Heart right ventricle (tissue), 16 donors: Measurements from ENCODE around the gene AIF1L. TPM values are rescaled to one million over a fixed set of nuclear protein-coding genes. Genes with fewer than 3 reads are reported as not detected.
A peak's percentile ranks its signal among the peaks of the same experiment; 100 is the strongest.

Experiments used
- ATAC-seq, 8 donors: fragments of 200-7000 bp; cut with Tn5 transposase; one replicate each; pipeline ENCODE4 v1.9.1; 2020; ENCODE audit warnings: mild to moderate bottlenecking in 8 of 8, moderate library complexity in 8 of 8, moderate number of reproducible peaks in 1 of 8
- DNase-seq, 2 donors: peaks; one replicate each; pipeline ENCODE4 v3.0.0-alpha.2; 2020
- H3K27ac ChIP-seq, 10 donors: fragments of 200-600 bp; sonication (generic) in 2 of 10; one replicate each; pipeline versions ENCODE4 v1.5.0 to v1.8.0; 2020 to 2022; ENCODE audit warnings: mild to moderate bottlenecking in 3 of 10
- H3K27me3 ChIP-seq, 7 donors: fragments of 200-600 bp; one replicate each; pipeline ENCODE4 v1.8.0; 2021 to 2022; ENCODE audit warnings: mild to moderate bottlenecking in 2 of 7
- H3K36me3 ChIP-seq, 9 donors: fragments of 200-600 bp; sonication (generic) in 1 of 9; one replicate each; pipeline versions ENCODE4 v1.5.0 to v1.8.0; 2020 to 2022; ENCODE audit warnings: mild to moderate bottlenecking in 2 of 9
- H3K4me1 ChIP-seq, 9 donors: fragments of 200-600 bp; sonication (generic) in 1 of 9; one replicate each; pipeline versions ENCODE4 v1.5.0 to v1.8.0; 2020 to 2022; ENCODE audit warnings: mild to moderate bottlenecking in 4 of 9
- H3K4me3 ChIP-seq, 10 donors: fragments of 200-600 bp; sonication (generic) in 2 of 10; one replicate each; pipeline versions ENCODE4 v1.5.0 to v1.8.0; 2020 to 2022; ENCODE audit warnings: mild to moderate bottlenecking in 7 of 10, moderate library complexity in 2 of 10
- H3K9me3 ChIP-seq, 11 donors: fragments of 200-600 bp in 10 of 11; sonication (generic) in 2 of 11; one replicate each; pipeline versions ENCODE4 v1.5.0 to v1.8.0; 2013 to 2022; ENCODE audit warnings: mild to moderate bottlenecking in 2 of 11, control low read depth in 1 of 11, moderate library complexity in 1 of 11
- CTCF ChIP-seq, 9 donors: fragments of 200-600 bp; sonication (generic) in 2 of 9; IDR thresholded peaks; one replicate each; pipeline versions ENCODE4 v1.5.0 to v1.8.0; 2021 to 2022; ENCODE audit warnings: antibody characterized with exemption in 9 of 9, mild to moderate bottlenecking in 5 of 9, moderate library complexity in 1 of 9
- WGBS, 2 donors: extraction: QIAGEN DNeasy Blood & Tissue Kit; methylation state at CpG; one replicate each; pipeline ENCODE4 v1.1.7; 2013; ENCODE audit warnings: inconsistent platforms in 1 of 2; 5-methylcytosine and 5-hydroxymethylcytosine counted together
- intact Hi-C, 10 donors: fragments of 100-400 bp; cut with DNase I; formaldehyde crosslinking; loops; one replicate each; pipeline versions ENCODE4 v1.11.1 to v1.14.2; 2022
- polyA plus RNA-seq, 2 donors: library from polyadenylated mRNA; stranded (reverse); fragments of 200-250 nt; gene quantifications; one replicate each; pipeline ENCODE4 v1.2.3, GENCODE V29; 2013
- total RNA-seq, 10 donors: library from RNA; stranded (reverse); fragmentation: NEBNext Ultra II Directional in 3 of 10; extraction: Animal tissue kit (Norgen Biotek cat#: 25700) in 3 of 10; gene quantifications; one replicate each; pipeline versions ENCODE4 v1.2.1 to v1.2.4, GENCODE V29; 2021 to 2023
- donor health status: Arrhythmogenic right ventricular cardiomyopathy.
- donor health status: ischemic (EF 13 %, LVEDD 7.1; RV severe dilation, severe dysfunction).
- donor health status: healthy with polysubstance abuse.
- donor health status: DM: no; HTN: yes; CAD: no.
- donor health status: DM: no; HTN: no; CAD: no.
- donor health status: ischemic (EF 25% LVEDD 6.9; RV normal size, moderate dysfunction).
- donor health status: ischemic (EF 25% LVEDD 5.7; RV mildly dilated, moderate dysfunction).
- donor health status: healthy.
- donor health status: DM: yes; HTN: yes; CAD: no.
- donor health status: Ischemic cardiomyopathy.
- donor health status: ischemic (EF 35%, LVEDD 5.7; RV mildly dilated, moderate dysfunction).
- donor health status: nonischemic (EF 11% LVEDD 7.7; RV severe dilation, severe dysfunction).
- donor health status: DM: yes; HTN: yes; CAD: no.
- donor health status: PGD.
- donor health status: ischemic (EF 29% LVEDD 5.4; RV normal size, mild dysfunction).
- donor health status: nonischemic (EF 23%, LVEDD 6.1; RV moderate dilation, normal function).

The AIF1L gene
- total and polyA plus RNA-seq, 12 donors: 9.6 to 93.2 (median 15.4) TPM

GRCh38 chr9:131065599-131065998 lies 30.7 kb upstream of the AIF1L start:
- Histone ChIP-seq H3K36me3 (no peaks in the 10 kb centered on the region), H3K4me1 (peaks cover 0 to 10% (median 0%) of the 10 kb centered on the region in 9 donors), H3K27ac (no peak overlapping the region), H3K4me3 (no peak overlapping the region), H3K27me3 (no peaks in the 10 kb centered on the region), H3K9me3 (no peaks in the 10 kb centered on the region)
- no peak for ATAC-seq
- 94 to 96% methylated on average over 7 of the region's 7 CpGs for WGBS, 2 donors
- no peak for TF ChIP-seq CTCF (IDR thresholded peaks at IDR 0.05)
- DNase-seq: no peak
- intact Hi-C loops: loop anchor here in 1 of 10 donors (5.0 kb wide), 1 partner anchor 272 kb away; no protein-coding TSS in a partner anchor

GRCh38 chr9:131067625-131068024 lies 28.7 kb upstream of the AIF1L start:
- ATAC-seq: peak in 1 of 8 donors; percentile 8
- intact Hi-C loops: loop anchor here in 1 of 10 donors (5.0 kb wide), 1 partner anchor 270 kb away; no protein-coding TSS in a partner anchor

GRCh38 chr9:131068076-131068816 lies 28.1 kb upstream of the AIF1L start:
- H3K4me3 ChIP-seq: no peak overlapping the region
- DNase-seq (no peak), ATAC-seq (peak in 6 of 8 donors; percentile 30 to 85 (median 44))
- H3K36me3 ChIP-seq: no peaks in the 10 kb centered on the region
- H3K4me1 ChIP-seq: peaks cover 0 to 10% (median 0%) of the 10 kb centered on the region in 9 donors
- 53 to 63% methylated on average over 14 of the region's 14 CpGs for WGBS, 2 donors
- intact Hi-C loops: loop anchor here in 1 of 10 donors (5.0 kb wide), 1 partner anchor 269 kb away; no protein-coding TSS in a partner anchor
- no peak for TF ChIP-seq CTCF (IDR thresholded peaks at IDR 0.05)
- no peaks in the 10 kb centered on the region for H3K27me3 ChIP-seq
- no peak overlapping the region for H3K27ac ChIP-seq
- H3K9me3 ChIP-seq: no peaks in the 10 kb centered on the region

More at GRCh38 chr9:131067625-131068024, 28.7 kb upstream of the AIF1L start:
- 68 to 73% methylated on average over 9 of the region's 9 CpGs for WGBS, 2 donors
- H3K27ac ChIP-seq: no peak overlapping the region
- no peaks in the 10 kb centered on the region for H3K27me3 ChIP-seq
- no peak overlapping the region for H3K4me3 ChIP-seq
- H3K4me1 ChIP-seq: peaks cover 0 to 10% (median 0%) of the 10 kb centered on the region in 9 donors
- no peaks in the 10 kb centered on the region for H3K9me3 ChIP-seq
- no peaks in the 10 kb centered on the region for H3K36me3 ChIP-seq
- no peak for DNase-seq
- TF ChIP-seq CTCF (IDR thresholded peaks at IDR 0.05): no peak

- DNase-seq (no peak), ATAC-seq (no peak)
- Histone ChIP-seq H3K27me3 (no peaks in the 10 kb centered on the region), H3K36me3 (no peaks in the 10 kb centered on the region), H3K4me3 (no peak overlapping the region), H3K27ac (no peak overlapping the region), H3K4me1 (peaks cover 0 to 10% (median 0%) of the 10 kb centered on the region in 9 donors), H3K9me3 (no peaks in the 10 kb centered on the region)
- intact Hi-C loops: loop anchor here in 1 of 10 donors (5.0 kb wide), 1 partner anchor 268 kb away; no protein-coding TSS in a partner anchor
- WGBS, 2 donors: 92 to 96% methylated on average over 15 of the region's 15 CpGs
- no peak for TF ChIP-seq CTCF (IDR thresholded peaks at IDR 0.05)
Observed at GRCh38 chr9:131069699-131070098, 26.6 kb upstream of the AIF1L start.
